Right lobe of liver (tissue), 4 donors: ENCODE data around the gene ARAF.

Experiments used
- POLR2A ChIP-seq: fragments of 450-650 bp; IDR thresholded peaks from one replicate; pipeline ENCODE4 v1.6.1; 2017; ENCODE audit warnings: antibody characterized with exemption, mild to moderate bottlenecking
- TF ChIP-seq, protein P1 (sequence below), 4 donors: fragments of 200-600 bp in 3 of 4; fragments of 450-650 bp in 1 of 4; IDR thresholded peaks; one replicate each; pipeline versions ENCODE4 v1.5.1 to v1.8.0; 2016 to 2022; ENCODE audit warnings: antibody characterized with exemption in 4 of 4, mild to moderate bottlenecking in 2 of 4
- donor health status: DM: no; HTN: no; CAD: no.
- donor health status: DM: no; HTN: no; CAD: no.
- donor health status: DM: no; HTN: yes; CAD: no.

DNA sequence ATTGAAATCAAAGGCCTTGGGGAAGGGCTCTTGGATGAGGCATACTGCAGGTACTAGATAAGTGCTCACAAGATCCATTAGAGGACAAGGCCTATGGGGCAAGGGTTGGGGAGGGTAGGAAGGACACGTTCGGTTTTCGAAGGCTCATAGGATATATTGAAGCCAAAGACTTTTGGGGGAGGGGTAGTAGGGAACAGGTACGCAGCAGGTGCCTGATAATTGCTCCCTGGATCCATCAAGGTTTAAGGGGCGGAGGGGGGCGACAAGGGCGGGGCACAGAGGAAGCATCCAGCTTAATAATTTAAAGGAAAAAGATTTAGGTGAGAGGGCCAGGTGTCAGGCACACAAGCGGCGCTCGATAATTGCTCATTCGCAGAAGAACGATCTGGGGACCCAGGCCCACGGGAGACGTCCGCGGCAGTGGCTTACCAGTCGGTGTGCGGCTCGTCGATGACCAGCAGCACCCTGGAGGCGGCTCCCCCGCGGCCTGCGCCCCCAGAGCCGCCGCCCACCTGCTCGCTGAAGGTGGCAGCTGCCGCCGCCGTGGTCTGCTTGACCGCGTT lies 58.0 kb downstream of the ARAF start:
- TF ChIP-seq, protein P1, sequence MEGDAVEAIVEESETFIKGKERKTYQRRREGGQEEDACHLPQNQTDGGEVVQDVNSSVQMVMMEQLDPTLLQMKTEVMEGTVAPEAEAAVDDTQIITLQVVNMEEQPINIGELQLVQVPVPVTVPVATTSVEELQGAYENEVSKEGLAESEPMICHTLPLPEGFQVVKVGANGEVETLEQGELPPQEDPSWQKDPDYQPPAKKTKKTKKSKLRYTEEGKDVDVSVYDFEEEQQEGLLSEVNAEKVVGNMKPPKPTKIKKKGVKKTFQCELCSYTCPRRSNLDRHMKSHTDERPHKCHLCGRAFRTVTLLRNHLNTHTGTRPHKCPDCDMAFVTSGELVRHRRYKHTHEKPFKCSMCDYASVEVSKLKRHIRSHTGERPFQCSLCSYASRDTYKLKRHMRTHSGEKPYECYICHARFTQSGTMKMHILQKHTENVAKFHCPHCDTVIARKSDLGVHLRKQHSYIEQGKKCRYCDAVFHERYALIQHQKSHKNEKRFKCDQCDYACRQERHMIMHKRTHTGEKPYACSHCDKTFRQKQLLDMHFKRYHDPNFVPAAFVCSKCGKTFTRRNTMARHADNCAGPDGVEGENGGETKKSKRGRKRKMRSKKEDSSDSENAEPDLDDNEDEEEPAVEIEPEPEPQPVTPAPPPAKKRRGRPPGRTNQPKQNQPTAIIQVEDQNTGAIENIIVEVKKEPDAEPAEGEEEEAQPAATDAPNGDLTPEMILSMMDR (IDR thresholded peaks at IDR 0.05), result no peak
- TF ChIP-seq POLR2A, result no peak
